ES-I3 (cell line): Measurements from ENCODE around the gene APBA1.
"Not testable (repeated sequence)": the region's sequence is repeated elsewhere in the genome, so short reads cannot be mapped to it uniquely, and the experiment has no call there.

Experiments
- H3K36me3 ChIP-seq: 2 replicates; pipeline ENCODE4 v1.6.1; 2013; ENCODE audit warnings: mild to moderate bottlenecking, low read length, control low read depth, moderate library complexity; ENCODE audit not compliant: insufficient read depth
- H3K4me1 ChIP-seq: 2 replicates; pipeline ENCODE4 v1.6.1; 2013; ENCODE audit warnings: mild to moderate bottlenecking, control low read depth, low read length; ENCODE audit not compliant: insufficient read depth
- H3K9ac ChIP-seq: 2 replicates; pipeline ENCODE4 v1.6.1; 2013; ENCODE audit warnings: low read depth, mild to moderate bottlenecking, low read length, moderate library complexity
- H3K9me3 ChIP-seq: 2 replicates; pipeline ENCODE4 v1.6.1; 2013; ENCODE audit warnings: mild to moderate bottlenecking, low read length, moderate library complexity; ENCODE audit not compliant: control insufficient read depth, insufficient read depth

The APBA1 gene

DNA sequence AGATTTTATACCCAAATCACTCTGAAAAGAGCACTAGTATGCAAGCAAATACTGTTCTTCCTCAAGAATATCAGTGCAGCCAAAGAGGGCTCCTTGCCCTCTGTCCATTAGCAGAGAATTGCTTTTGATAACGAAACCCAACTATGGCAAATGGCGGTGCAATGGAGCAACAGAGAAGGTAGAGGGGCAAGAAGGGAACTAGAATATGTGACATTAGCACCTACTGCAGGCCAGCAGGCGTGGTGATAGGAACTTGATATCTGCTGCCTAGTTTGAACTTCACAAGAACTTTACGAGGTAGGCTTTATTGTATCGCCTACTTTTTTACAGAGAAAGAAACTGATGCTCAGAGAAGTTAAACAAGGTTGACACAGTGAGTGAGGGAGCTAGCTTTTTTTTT, 66.1 kb downstream of the APBA1 start:
- Histone ChIP-seq H3K9ac (no peak overlapping the region), H3K4me1 (peaks cover 8% of the 10 kb centered on the region; the same call in 1 of the 2 replicates), H3K36me3 (no peaks in the 10 kb centered on the region), H3K9me3 (no peaks in the 10 kb centered on the region)

DNA sequence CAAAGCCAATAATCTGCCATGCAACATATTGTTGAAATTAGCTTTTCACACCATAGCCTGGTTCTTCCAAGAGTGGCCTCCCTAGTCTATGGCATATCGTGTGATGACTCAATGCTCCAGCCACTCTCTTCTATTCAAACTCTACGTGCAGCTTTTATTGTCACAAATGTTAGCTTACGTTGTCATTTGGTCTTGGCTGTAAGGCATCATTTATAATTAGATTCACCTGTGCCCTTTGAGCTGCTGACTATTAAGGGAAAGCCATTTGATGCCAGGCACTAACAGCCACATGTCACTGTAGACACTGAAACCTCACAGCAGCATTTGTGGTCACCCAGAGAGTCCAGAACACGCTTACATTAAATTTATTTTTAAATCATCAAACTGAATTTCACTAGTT, 66.8 kb downstream of the APBA1 start:
- H3K9ac ChIP-seq: no peak overlapping the region
- H3K4me1 ChIP-seq: 0 out of 2 replicates have a peak, but pooled peaks cover 2% of the 10 kb centered on the region
- H3K36me3 ChIP-seq: no peaks in the 10 kb centered on the region
- H3K9me3 ChIP-seq: no peaks in the 10 kb centered on the region

DNA sequence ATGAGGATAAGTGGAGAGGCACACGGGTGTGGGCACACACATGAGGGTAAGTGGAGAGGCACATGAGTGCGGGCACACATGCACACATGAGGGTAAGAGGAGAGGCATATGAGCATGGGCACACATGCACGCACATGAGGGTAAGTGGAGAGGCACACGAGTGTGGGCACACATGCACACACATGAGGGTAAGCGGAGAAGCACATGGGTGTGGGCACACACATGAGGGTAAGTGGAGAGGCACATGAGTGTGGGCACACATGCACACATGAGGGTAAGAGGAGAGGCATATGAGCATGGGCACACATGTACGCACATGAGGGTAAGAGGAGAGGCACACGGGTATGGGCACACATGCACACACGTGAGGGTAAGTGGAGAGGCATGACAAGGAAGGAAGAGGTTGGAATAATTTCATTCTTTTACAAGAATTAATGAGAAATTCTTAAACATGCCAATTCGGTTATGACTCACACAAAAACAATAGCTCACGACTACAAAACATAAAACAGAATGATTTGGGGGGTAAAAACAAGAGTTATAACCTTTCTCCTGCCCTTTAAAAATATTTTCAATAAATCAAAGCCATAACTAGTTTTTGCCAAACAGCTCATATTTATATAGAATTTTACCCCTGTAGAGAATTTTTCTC, 67.5 kb downstream of the APBA1 start:
- Histone ChIP-seq H3K9ac (no peak overlapping the region), H3K36me3 (no peaks in the 10 kb centered on the region), H3K4me1 (no peaks in the 10 kb centered on the region), H3K9me3 (no peaks in the 10 kb centered on the region)

DNA sequence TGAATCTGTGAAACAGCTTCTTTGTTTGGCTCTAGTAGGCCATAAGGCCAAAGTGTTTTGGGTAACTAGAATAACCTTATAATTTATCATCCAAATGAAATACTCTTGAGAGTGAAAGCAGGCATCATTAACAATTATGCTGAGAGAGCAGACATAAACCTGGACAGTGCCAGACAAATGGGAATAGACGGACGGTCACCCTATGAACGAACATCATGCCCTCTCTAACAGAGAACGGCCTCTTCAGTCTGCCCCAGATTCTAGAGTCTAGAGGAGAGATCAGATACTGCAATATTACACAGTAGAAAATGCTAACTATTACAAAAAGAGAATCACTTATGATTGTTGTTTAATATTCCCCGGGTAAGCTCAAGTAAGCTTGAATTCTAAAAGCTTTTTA, 68.5 kb downstream of the APBA1 start:
- no peaks in the 10 kb centered on the region for H3K9me3 ChIP-seq

DNA sequence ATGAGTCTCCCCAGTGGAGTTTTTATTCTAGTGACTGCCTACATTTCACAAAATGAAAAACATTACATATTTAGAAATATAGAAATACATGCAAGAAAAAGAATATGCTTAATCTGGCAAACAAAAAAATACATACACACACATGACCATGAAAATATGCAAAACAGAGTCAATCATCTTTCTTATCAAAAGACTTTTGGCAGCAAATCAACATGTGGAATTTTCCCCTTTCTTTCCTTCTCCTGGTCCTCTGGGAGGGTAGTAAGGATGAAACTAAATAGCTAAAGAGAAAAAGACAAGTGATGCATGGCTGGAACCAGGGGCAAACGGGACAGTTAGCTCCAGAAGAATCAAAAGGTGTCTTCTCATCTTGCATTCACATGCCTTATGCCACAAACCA, 69.4 kb downstream of the APBA1 start:
- Histone ChIP-seq H3K9me3 (no peaks in the 10 kb centered on the region), H3K9ac (no peak overlapping the region), H3K36me3 (no peaks in the 10 kb centered on the region)

More for the DNA sequence above, 68.5 kb downstream of the APBA1 start:
- Histone ChIP-seq H3K4me1 (no peaks in the 10 kb centered on the region), H3K36me3 (no peaks in the 10 kb centered on the region), H3K9ac (no peak overlapping the region)

DNA sequence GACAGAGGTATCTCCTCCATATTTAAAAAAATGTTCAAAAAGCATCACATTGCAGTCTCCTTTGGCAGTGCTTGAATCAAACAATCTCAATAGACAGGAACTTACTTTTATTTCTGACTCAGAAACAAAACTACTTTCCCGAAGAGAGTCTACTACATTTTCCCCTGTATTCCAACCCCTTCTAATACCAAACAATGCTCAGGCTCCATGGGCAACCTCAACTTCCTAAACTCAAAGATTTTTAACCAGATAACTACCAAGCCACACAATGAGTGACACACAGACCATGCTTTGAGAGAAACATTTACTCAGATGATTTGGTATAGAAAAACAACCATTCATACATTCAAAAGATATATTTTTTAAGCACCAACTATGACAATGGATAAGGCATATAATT, 70.5 kb downstream of the APBA1 start:
- Histone ChIP-seq H3K4me1 (no peaks in the 10 kb centered on the region), H3K36me3 (no peaks in the 10 kb centered on the region), H3K9me3 (no peaks in the 10 kb centered on the region), H3K9ac (no peak overlapping the region)

More for the DNA sequence above, 69.4 kb downstream of the APBA1 start:
- no peaks in the 10 kb centered on the region for H3K4me1 ChIP-seq

DNA sequence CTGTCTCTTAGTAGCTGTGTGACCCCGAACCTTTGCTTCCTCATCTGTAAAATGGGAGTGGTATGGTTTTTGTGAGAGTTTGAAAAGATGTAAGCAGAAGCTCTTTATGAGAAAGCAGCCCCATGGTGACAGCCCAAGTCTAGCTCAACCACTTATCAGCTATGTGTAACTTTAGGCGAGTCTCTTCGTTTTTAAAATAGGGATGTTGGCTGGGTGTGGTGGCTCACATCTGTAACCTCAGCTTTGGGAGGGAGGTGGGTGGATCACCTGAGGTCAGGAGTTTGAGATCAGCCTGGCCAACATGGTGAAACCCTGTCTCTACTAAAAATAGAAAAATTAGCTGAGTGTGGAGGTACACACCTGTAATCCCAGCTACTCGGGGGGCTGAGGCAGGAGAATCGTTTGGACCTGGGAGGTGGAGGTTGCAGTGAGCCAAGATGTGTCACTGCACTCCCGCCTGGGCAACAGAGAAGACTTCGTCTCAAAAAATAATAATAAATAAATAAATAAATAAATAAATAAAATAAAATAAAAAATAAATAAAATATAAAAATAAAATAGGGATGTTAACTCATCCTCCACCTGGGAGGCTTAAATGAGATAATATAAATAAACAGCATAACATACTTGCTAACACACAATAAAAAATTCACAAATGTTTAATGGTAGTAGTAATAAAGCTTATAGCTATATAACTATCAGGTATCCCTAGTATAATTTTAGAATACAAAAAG, 71.7 kb downstream of the APBA1 start:
- H3K9me3 ChIP-seq: no peaks in the 10 kb centered on the region
- H3K4me1 ChIP-seq: no peaks in the 10 kb centered on the region
- no peaks in the 10 kb centered on the region for H3K36me3 ChIP-seq
- H3K9ac ChIP-seq: no peak overlapping the region

DNA sequence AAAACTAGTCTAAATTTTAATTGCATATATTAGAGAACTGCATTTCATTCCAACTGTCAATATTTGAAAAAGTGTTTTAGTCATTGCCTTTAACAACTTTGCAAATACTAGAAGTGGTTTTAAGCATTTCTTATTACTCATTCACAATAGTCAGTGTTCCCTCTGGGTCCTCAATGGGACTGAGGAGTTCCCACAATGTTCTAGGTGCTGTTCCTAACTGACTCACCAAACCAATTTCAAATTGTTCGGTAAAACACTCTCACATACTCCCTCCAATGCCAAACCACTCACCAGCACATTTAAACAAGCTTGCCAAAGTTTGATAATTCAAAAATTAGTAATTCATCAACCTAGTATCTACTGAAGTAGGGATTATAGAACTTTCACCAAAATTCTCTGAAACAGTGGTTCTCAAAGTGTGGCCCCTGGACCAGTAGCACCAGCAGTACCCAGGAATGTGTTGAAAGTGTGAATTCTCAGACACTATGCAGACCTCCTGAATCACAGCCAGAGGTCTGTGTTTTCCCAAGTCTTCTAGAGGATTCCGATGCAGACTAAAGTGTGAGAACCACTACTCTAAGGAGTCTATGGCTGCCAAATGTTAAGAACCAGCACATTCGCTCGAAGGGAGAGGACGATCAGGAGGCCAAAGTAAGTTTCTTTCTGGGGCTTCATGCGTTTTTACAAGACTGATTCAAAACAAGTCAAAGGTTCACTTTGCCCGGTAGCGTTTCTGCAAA, 72.8 kb downstream of the APBA1 start:
- Histone ChIP-seq H3K9ac (no peak overlapping the region), H3K4me1 (no peaks in the 10 kb centered on the region), H3K36me3 (no peaks in the 10 kb centered on the region), H3K9me3 (no peaks in the 10 kb centered on the region)

DNA sequence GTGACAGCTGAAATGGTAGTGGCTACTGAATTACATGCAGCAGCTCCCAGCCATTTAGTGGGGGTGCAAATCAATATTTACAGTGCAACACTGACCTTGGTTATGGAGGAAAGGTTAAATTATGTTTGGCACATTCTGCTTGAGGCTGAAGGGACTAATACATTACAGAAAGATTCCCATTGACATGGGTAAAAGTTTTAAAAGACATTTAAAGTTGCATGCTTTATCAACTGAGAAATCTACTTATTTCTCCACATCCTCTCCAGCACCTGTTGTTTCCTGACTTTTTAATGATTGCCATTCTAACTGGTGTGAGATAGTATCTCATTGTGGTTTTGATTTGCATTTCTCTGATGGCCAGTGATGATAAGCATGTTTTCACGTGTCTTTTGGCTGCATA, 75.3 kb downstream of the APBA1 start:
- H3K36me3 ChIP-seq, H3K4me1 ChIP-seq, H3K9me3 ChIP-seq, H3K9ac ChIP-seq: not testable (repeated sequence)

DNA sequence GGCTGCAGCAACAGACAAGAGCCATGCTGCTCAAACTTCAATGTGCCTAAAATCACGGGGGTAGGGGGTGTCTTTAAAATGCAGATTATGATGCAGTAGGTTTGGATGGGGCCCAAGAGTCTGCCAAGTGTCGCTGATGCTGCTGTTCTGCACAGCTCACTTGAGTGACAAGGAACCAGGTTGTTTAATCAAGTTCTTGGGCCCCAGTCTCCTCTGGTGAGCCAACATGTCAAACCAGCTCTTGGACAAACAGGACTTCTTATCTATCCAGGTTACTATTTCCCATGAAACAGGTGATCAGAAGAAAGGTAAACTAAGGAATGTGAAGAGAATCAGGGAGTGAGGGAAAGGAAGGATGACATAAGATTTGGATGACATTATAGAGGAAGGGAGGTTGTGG, 78.0 kb downstream of the APBA1 start:
- H3K36me3 ChIP-seq: no peaks in the 10 kb centered on the region
- 0 out of 2 replicates have a peak, but pooled peaks cover 3% of the 10 kb centered on the region for H3K4me1 ChIP-seq
- H3K9ac ChIP-seq: no peak overlapping the region
- no peaks in the 10 kb centered on the region for H3K9me3 ChIP-seq

DNA sequence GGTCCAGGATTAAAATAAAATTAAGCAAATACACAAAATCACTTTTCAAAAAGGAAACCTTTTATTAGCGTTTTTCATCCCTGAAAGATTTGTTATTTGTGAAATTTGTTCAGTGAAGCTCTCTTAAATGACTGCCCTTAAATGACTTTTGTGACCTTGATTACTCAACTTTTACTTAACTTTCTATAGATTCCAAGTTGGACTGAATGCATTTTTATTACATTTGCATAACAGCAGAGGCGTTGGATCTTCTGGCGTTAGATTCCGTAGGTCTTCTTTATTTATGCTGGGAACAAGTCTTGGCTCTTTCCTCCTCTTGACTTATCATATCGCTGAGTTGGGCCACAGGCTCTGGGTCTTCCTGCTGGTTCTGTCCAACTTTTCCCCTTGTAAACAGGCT, 78.4 kb downstream of the APBA1 start:
- Histone ChIP-seq H3K36me3 (no peaks in the 10 kb centered on the region), H3K9me3 (no peaks in the 10 kb centered on the region)

DNA sequence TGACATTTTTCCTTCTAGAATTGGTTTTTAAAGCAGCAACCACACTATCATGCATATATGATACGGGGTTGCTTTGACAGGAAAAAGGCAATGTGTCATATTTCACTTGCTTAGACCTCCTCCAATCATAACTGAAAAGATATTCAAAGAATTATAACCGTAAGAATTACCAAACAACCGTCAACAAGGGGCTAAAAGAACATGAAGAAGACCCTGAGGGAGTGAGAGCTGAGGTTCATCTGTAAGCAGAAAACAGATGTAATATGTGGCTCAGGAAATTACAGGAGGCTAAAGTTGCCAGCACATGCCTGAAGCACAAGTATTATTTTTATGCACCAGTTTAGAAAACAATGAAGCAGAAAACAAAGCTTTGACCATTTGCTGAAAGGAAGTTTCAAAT, 78.9 kb downstream of the APBA1 start:
- Histone ChIP-seq H3K9ac (no peak overlapping the region), H3K4me1 (0 out of 2 replicates have a peak, but pooled peaks cover 3% of the 10 kb centered on the region), H3K9me3 (no peaks in the 10 kb centered on the region), H3K36me3 (no peaks in the 10 kb centered on the region)

More for the DNA sequence above, 78.4 kb downstream of the APBA1 start:
- H3K4me1 ChIP-seq: 0 out of 2 replicates have a peak, but pooled peaks cover 3% of the 10 kb centered on the region
- H3K9ac ChIP-seq: no peak overlapping the region

DNA sequence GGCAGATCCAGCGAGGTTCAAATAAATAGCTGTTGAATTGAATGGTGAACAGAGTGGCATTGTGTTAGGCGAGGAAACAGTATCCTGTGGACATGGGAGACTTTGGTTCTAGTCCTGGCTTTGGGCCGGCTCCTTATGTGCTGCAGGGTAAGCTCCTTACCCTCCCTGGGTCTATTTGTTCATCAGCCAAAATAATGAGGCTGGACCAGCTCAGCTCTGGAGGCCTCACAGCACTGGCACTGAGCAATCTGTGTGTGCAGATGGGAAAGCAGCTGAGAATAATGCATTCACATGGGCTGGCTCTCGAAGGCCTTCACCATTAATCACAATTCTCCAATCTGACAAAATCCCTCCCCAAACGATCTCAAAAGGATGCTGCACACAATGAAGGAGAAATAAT, 81.9 kb downstream of the APBA1 start:
- Histone ChIP-seq H3K36me3 (no peaks in the 10 kb centered on the region), H3K9ac (no peak overlapping the region), H3K4me1 (0 out of 2 replicates have a peak, but pooled peaks cover 3% of the 10 kb centered on the region), H3K9me3 (no peaks in the 10 kb centered on the region)

DNA sequence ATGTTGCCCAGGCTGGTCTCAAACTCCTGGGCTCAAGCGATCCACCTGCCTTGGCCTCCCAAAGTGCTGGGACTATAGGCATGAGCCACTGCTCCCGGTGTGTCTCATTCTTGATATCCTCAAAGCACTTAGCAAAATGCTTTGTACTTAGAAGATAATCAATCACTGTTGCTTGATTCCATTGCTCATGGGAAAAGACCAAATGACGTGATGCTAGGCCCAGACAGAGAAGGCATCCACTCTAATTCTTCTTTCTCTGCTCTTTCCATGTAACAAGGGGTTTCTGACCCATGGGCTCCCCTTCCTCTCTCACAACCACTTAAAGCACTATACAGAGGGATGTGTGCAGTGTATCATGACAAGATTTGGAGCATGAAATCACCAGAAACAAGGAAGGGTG, 83.0 kb downstream of the APBA1 start:
- H3K9ac ChIP-seq: no peak overlapping the region
- no peaks in the 10 kb centered on the region for H3K9me3 ChIP-seq
- 0 out of 2 replicates have a peak, but pooled peaks cover 2% of the 10 kb centered on the region for H3K4me1 ChIP-seq
- no peaks in the 10 kb centered on the region for H3K36me3 ChIP-seq
